Measurements from ENCODE around the gene KLHL24.
"Not testable (repeated sequence)": the region's sequence is repeated elsewhere in the genome, so short reads cannot be mapped to it uniquely, and the experiment has no call there.

Gene KLHL24

DNA sequence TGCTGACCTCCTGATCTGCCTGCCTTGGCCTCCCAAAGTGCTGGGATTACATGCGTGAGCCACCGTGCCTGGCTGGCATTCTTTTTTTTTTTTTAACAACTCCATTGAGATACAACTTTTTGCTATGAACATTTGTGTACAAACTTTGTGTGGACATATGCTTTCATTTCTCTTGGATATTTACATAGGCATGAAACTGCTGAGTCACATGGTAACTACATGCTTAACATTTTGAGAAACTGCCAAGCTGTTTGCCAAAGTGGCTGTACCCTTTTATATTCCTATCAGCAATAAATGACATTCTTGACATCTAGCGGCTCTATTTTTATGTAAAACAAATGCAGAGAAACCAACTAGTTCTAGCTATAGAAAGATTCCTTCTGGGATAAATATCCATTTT lies 53.5 kb downstream of the KLHL24 start:
- no peak for TF ChIP-seq CTCF (IDR thresholded peaks at IDR 0.05; ENCODE audit: borderline replicate concordance, insufficient read depth, low read depth, low read length)
- no peak overlapping the region for H3K4me3 ChIP-seq (ENCODE audit: low read depth, low read length)

DNA sequence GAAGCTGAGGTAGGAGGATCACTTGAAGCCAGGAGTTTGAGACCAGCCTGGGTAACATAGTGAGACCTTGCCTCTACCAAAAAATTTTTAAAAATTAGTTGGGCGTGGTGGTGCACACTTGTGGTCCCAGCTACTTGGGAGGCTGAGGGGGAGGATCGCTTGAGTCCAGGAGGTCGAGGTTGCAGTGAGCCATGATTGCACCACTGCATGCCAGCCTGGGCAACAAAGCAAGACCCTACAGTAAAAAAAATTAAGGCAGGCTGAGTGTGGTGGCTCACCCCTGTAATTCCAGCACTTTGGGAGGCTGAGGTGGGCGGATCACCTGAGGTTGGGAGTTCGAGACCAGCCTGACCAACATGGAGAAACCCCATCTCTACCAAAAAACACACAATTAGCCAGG lies 54.2 kb downstream of the KLHL24 start:
- not testable (repeated sequence) for H3K4me3 ChIP-seq (ENCODE audit: low read depth, low read length)

DNA sequence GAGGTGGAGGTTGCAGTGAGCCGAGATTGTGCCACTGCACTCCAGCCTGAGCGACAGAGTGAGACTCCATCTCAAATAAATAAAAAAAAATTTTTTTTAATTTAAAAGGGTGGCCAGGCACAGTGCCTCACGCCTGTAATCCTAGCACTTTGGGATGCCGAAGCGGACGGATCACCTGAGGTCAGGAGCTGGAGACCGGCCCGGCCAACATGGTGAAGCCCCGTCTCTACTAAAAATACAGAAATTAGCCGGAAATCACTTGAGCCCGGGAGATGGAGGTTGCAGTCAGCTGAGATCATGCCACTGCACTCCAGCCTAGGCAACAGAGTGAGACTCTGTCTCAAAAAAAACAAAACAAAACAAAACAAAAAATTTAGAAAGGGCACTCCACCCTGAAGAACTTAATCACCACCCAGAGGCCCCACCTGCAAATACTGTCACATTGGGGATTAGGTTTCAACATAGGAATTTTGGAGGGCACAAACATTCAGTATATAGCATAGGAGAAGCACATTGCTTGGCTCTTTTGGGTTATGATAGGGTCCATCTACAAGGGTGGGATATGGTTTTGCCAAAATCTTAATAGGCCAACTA lies 55.1 kb downstream of the KLHL24 start:
- no peak for TF ChIP-seq CTCF (IDR thresholded peaks at IDR 0.05; ENCODE audit: borderline replicate concordance, insufficient read depth, low read depth, low read length)

DNA sequence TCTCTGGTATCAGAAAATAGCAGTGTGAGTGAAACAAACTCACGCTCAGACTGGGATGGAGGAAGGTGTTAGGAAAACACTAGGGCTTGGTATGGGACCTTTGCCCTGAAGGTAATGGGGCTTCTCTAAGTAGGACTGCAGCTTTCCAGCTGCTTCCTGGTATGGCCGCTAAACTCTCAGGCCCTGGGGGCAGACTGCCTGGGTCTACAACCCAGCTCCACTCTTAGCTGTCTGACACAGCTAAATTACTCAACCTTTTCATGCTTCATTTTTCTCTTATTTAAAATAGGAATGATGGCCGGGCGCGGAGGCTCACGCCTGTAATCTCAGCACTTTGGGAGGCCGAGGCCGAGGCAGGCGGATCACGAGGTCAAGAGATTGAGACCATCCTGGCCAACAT lies 57.0 kb downstream of the KLHL24 start:
- no peak for TF ChIP-seq CTCF (IDR thresholded peaks at IDR 0.05; ENCODE audit: borderline replicate concordance, insufficient read depth, low read depth, low read length)
- H3K4me3 ChIP-seq (ENCODE audit: low read depth, low read length), result no peak overlapping the region

More for the DNA sequence above, 55.1 kb downstream of the KLHL24 start:
- H3K4me3 ChIP-seq (ENCODE audit: low read depth, low read length), result no peak overlapping the region

GRCh38 chr3:183695569-183696364 lies 60.3 kb downstream of the KLHL24 start:
- H3K4me3 ChIP-seq (ENCODE audit: low read depth, low read length), result no peak overlapping the region
- TF ChIP-seq CTCF (IDR thresholded peaks at IDR 0.05; ENCODE audit: borderline replicate concordance, insufficient read depth, low read depth, low read length), result no peak

GRCh38 chr3:183697123-183697609 lies 61.7 kb downstream of the KLHL24 start:
- peak overlapping the region; percentile 93 for H3K4me3 ChIP-seq (ENCODE audit: low read depth, low read length)
- no peak for TF ChIP-seq CTCF (IDR thresholded peaks at IDR 0.05; ENCODE audit: borderline replicate concordance, insufficient read depth, low read depth, low read length)

- peak within 1 kb of the TSS; percentile 93 for H3K4me3 ChIP-seq (ENCODE audit: low read depth, low read length)
- TF ChIP-seq CTCF (IDR thresholded peaks at IDR 0.05; ENCODE audit: borderline replicate concordance, insufficient read depth, low read depth, low read length), result no peak
Observed at GRCh38 chr3:183697610-183698317, 62.3 kb downstream of the KLHL24 start, which contains the start of gene YEATS2. Gene YEATS2, plus strand, starts transcription at chr3:183697797. Its CDS starts 17,366 bp downstream, at chr3:183715163.
